GM13976 (cell line): Measurements from ENCODE around the gene RCBTB1.

ENCODE experiments used
- DNase-seq: peaks from one replicate; pipeline ENCODE4 v3.0.0; 2012; ENCODE audit warnings: low spot score
- in situ Hi-C: fragments of 300-500 bp; cut with MboI; formaldehyde crosslinking; loops from one replicate; pipeline ENCODE4 v1.12.0; 2022; ENCODE audit warnings: low sequenced_read_pairs, mixed read lengths, inconsistent platforms; ENCODE audit not compliant: unreplicated experiment
- TF ChIP-seq, protein P1 (sequence below): IDR thresholded peaks from 2 replicates; pipeline ENCODE4 v1.5.1; 2012; ENCODE audit warnings: borderline replicate concordance, mild to moderate bottlenecking; ENCODE audit not compliant: insufficient read depth; ENCODE audit errors: extremely low read depth, missing control alignments, control extremely low read depth

Gene RCBTB1

DNA sequence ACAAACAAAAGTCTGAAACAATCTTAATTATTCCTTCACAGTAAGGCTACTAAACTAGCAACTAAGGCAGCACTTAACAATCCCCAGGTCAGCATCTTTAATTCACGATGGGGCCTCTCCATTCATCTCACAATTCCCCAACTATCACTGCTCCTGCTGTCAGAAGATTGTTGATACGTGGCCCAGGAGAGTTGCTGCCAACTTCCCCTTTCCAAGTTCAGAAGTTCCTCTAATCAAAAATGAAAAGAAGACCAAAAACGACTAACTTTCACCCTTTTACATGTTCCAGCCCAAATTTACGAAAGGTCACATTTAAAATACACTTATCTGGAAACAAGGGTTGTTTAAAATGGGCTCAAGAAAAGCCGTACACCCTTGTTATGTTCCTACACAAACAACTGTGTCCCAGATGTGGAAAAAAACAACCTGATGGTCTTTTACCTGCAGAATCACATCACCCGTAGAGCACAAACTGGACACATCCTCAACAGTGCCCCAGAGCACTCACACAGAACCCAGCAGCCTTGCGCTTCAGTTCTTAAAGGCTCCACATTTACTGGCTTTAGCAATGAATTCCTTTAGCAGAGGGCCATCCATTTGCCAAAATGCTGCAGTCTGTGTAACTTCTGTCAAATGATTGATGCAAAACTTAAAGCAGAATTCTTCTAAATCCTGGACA lies 51.6 kb downstream of the RCBTB1 start:
- TF ChIP-seq, protein P1, sequence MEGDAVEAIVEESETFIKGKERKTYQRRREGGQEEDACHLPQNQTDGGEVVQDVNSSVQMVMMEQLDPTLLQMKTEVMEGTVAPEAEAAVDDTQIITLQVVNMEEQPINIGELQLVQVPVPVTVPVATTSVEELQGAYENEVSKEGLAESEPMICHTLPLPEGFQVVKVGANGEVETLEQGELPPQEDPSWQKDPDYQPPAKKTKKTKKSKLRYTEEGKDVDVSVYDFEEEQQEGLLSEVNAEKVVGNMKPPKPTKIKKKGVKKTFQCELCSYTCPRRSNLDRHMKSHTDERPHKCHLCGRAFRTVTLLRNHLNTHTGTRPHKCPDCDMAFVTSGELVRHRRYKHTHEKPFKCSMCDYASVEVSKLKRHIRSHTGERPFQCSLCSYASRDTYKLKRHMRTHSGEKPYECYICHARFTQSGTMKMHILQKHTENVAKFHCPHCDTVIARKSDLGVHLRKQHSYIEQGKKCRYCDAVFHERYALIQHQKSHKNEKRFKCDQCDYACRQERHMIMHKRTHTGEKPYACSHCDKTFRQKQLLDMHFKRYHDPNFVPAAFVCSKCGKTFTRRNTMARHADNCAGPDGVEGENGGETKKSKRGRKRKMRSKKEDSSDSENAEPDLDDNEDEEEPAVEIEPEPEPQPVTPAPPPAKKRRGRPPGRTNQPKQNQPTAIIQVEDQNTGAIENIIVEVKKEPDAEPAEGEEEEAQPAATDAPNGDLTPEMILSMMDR: no peak
- DNase-seq: no peak
- in situ Hi-C loops: no loop called here

DNA sequence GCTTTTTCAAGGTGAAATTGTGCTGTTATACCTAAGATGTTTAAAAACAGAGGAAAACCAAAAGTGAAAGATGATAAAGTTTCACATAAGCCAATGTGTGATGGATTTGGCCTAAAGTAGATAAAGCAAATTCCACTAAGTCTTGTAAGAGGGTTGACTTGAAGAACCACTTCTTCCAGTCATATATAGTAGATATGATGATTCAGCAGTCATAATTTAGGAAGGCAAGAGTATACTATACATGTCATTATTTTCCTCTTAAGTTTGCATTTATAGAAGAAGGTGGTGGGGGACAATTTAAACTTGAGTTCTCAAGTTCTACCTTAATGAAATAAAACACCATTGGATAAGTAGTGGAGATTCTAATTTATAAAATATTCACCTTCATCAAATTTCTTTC lies 52.3 kb downstream of the RCBTB1 start:
- DNase-seq: no peak
- TF ChIP-seq, protein P1: no peak
- in situ Hi-C loops: no loop called here

DNA sequence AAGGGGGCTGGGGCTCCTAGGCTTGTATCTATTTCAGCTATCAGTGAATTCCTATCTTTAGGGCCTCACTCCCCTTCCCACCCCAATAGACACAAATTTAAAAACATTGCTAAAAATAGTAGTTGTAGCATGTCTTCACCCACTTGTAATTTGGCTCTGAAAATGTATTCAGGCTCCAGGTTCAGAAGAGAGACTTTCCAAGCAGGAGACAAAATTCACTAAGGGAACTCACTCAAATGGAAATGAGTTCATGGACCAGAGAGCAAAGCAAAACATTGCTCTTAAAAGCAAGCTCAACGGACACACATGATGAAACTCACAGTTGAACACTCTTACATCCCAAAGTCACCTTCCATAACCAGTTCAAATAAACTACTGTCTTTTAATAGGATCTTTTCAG lies 52.8 kb downstream of the RCBTB1 start:
- TF ChIP-seq, protein P1: no peak
- in situ Hi-C loops: no loop called here

DNA sequence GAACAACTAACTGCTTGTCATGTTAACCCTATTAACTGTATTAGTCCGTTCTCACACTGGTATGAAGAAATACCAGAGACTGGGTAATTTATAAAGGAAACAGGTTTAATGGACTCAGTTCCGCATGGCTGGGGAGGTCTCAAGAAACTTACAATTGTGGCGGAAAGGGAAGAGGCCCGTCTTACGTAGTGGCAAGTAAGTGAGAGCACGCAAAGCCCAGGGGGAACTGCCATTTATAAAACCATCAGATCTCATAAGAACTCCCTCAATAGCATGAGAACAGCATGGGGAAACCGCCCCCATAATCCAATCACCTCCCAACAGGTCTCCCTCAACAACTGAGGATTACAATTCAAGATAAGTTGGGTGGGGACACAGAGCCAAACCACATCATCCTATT lies 54.9 kb downstream of the RCBTB1 start:
- TF ChIP-seq, protein P1: no peak
- DNase-seq: no peak
- in situ Hi-C loops: no loop called here

More for the DNA sequence above, 52.8 kb downstream of the RCBTB1 start:
- no peak for DNase-seq

DNA sequence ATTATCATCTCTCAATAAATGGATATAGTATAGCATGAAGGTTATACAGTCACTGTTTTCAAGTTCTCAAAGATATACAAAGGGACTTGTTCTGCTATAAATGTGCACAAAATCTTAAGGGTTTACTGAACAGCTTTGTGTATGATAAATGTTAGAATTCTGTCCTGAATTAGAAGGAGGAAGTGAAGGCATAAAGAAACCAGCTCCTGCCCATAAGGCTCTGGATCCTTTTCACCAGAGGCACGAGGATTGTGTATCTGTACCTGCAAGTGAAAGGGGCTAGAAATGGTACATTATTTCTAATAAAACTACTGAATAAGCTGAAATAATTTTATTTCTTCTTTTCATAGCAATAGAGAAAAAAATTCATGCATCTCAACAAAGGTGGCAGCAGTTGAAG lies 57.2 kb downstream of the RCBTB1 start:
- in situ Hi-C loops: no loop called here
- TF ChIP-seq, protein P1: no peak
- no peak for DNase-seq

DNA sequence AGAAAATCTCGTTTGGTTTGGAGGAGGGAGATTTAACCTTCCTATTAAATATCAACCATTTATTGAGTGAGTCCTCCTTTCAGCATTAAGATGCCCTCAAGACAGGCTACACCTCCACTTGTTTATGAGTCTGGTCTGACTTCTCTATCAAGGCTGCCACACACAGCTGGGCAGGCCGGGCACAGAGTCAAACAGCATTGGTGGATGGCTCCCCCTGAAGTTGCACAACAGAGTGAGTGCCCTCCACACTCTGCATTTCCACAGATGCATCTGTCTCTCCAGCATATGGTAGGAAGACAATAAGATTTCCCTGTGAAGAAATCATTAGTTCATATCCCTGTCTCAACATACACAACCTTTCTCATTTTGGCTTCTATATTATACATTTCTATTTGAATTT lies 58.2 kb downstream of the RCBTB1 start:
- in situ Hi-C loops: no loop called here
- TF ChIP-seq, protein P1: no peak
- DNase-seq: no peak
